ENCODE results near the gene DOCK4.
"Not testable (repeated sequence)": the region's sequence is repeated elsewhere in the genome, so short reads cannot be mapped to it uniquely, and the experiment has no call there.

DOCK4 gene

DNA sequence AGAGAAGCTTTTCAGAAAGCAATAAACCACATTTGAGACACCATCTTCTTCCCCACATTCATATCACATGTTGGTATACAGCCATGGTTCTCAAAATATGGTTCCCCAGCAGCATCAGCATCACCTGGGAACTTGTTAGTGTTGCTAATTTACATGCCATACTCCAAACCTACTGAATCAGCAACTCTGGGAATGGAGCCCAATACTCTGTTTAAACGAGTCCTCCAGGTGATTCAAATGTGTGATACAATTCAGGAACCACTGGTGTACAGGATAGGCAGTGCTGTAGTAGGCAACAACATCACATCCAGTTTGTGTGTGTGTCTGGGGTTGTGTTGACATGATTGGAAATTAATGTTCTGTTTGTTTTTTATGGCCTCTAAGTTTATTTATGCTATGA, 48.0 kb upstream of the DOCK4 start:
- Histone ChIP-seq H2AFZ (ENCODE audit: low read length) (no peak overlapping the region), H3K9me3 (ENCODE audit: insufficient read depth, low read depth, low read length) (no peaks in the 10 kb centered on the region), H3K9me2 (replicated peaks; ENCODE audit: low read depth, low read length) (no peaks in the 10 kb centered on the region), H4K20me1 (ENCODE audit: insufficient read depth, low read length, poor library complexity, severe bottlenecking) (peaks cover 8% of the 10 kb centered on the region), H3K9ac (ENCODE audit: low read depth, low read length, poor library complexity, severe bottlenecking) (no peak overlapping the region), H3K27me3 (ENCODE audit: insufficient read depth, low read length, poor library complexity, severe bottlenecking) (no peaks in the 10 kb centered on the region), H3K36me3 (ENCODE audit: insufficient read depth, low read length) (no peaks in the 10 kb centered on the region), H3F3A (ENCODE audit: low read depth) (no peaks in the 10 kb centered on the region), H3K4me3 (ENCODE audit: low read length, poor library complexity, severe bottlenecking) (no peak overlapping the region), H3K4me1 (ENCODE audit: insufficient read depth, low read length, poor library complexity, severe bottlenecking) (peaks cover 26% of the 10 kb centered on the region), H3K4me2 (ENCODE audit: low read depth, low read length, poor library complexity, severe bottlenecking) (no peak overlapping the region), H3K79me2 (ENCODE audit: insufficient read depth, low read length) (peaks cover 53% of the 10 kb centered on the region)
- TF ChIP-seq EZH2phosphoT487 (IDR thresholded peaks at IDR 0.05; ENCODE audit: borderline replicate concordance) = no peak
- TF ChIP-seq, protein P1, sequence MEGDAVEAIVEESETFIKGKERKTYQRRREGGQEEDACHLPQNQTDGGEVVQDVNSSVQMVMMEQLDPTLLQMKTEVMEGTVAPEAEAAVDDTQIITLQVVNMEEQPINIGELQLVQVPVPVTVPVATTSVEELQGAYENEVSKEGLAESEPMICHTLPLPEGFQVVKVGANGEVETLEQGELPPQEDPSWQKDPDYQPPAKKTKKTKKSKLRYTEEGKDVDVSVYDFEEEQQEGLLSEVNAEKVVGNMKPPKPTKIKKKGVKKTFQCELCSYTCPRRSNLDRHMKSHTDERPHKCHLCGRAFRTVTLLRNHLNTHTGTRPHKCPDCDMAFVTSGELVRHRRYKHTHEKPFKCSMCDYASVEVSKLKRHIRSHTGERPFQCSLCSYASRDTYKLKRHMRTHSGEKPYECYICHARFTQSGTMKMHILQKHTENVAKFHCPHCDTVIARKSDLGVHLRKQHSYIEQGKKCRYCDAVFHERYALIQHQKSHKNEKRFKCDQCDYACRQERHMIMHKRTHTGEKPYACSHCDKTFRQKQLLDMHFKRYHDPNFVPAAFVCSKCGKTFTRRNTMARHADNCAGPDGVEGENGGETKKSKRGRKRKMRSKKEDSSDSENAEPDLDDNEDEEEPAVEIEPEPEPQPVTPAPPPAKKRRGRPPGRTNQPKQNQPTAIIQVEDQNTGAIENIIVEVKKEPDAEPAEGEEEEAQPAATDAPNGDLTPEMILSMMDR (conservative IDR thresholded peaks at IDR 0.05; ENCODE audit: low read length) = no peak

- no peak for TF ChIP-seq EZH2phosphoT487 (IDR thresholded peaks at IDR 0.05; ENCODE audit: borderline replicate concordance)
- TF ChIP-seq, protein P1 (conservative IDR thresholded peaks at IDR 0.05; ENCODE audit: low read length) = no peak
- no peaks in the 10 kb centered on the region for H3K36me3 ChIP-seq (ENCODE audit: insufficient read depth, low read length)
- no peak overlapping the region for H3K9ac ChIP-seq (ENCODE audit: low read depth, low read length, poor library complexity, severe bottlenecking)
- H3K9me2 ChIP-seq (replicated peaks; ENCODE audit: low read depth, low read length) = no peaks in the 10 kb centered on the region
- H4K20me1 ChIP-seq (ENCODE audit: insufficient read depth, low read length, poor library complexity, severe bottlenecking) = peaks cover 8% of the 10 kb centered on the region
- H3K4me2 ChIP-seq (ENCODE audit: low read depth, low read length, poor library complexity, severe bottlenecking) = no peak overlapping the region
- no peaks in the 10 kb centered on the region for H3K27me3 ChIP-seq (ENCODE audit: insufficient read depth, low read length, poor library complexity, severe bottlenecking)
- no peak overlapping the region for H2AFZ ChIP-seq (ENCODE audit: low read length)
- no peak overlapping the region for H3K4me3 ChIP-seq (ENCODE audit: low read length, poor library complexity, severe bottlenecking)
- H3K79me2 ChIP-seq (ENCODE audit: insufficient read depth, low read length) = peaks cover 45% of the 10 kb centered on the region
- peaks cover 26% of the 10 kb centered on the region for H3K4me1 ChIP-seq (ENCODE audit: insufficient read depth, low read length, poor library complexity, severe bottlenecking)
- no peaks in the 10 kb centered on the region for H3F3A ChIP-seq (ENCODE audit: low read depth)
- H3K9me3 ChIP-seq (ENCODE audit: insufficient read depth, low read depth, low read length) = no peaks in the 10 kb centered on the region
Measured at GRCh38 chr7:112252691-112253090, 46.5 kb upstream of the DOCK4 start.

- TF ChIP-seq, protein P1 (conservative IDR thresholded peaks at IDR 0.05; ENCODE audit: low read length) = no peak
- TF ChIP-seq EZH2phosphoT487 (IDR thresholded peaks at IDR 0.05; ENCODE audit: borderline replicate concordance) = no peak
- H3K4me2 ChIP-seq (ENCODE audit: low read depth, low read length, poor library complexity, severe bottlenecking) = no peak overlapping the region
- peaks cover 8% of the 10 kb centered on the region for H4K20me1 ChIP-seq (ENCODE audit: insufficient read depth, low read length, poor library complexity, severe bottlenecking)
- peaks cover 26% of the 10 kb centered on the region for H3K4me1 ChIP-seq (ENCODE audit: insufficient read depth, low read length, poor library complexity, severe bottlenecking)
- no peaks in the 10 kb centered on the region for H3K9me3 ChIP-seq (ENCODE audit: insufficient read depth, low read depth, low read length)
- peaks cover 41% of the 10 kb centered on the region for H3K79me2 ChIP-seq (ENCODE audit: insufficient read depth, low read length)
- H3K9ac ChIP-seq (ENCODE audit: low read depth, low read length, poor library complexity, severe bottlenecking) = no peak overlapping the region
- H2AFZ ChIP-seq (ENCODE audit: low read length) = no peak overlapping the region
- H3F3A ChIP-seq (ENCODE audit: low read depth) = no peaks in the 10 kb centered on the region
- H3K36me3 ChIP-seq (ENCODE audit: insufficient read depth, low read length) = no peaks in the 10 kb centered on the region
- H3K4me3 ChIP-seq (ENCODE audit: low read length, poor library complexity, severe bottlenecking) = no peak overlapping the region
- H3K9me2 ChIP-seq (replicated peaks; ENCODE audit: low read depth, low read length) = no peaks in the 10 kb centered on the region
- H3K27me3 ChIP-seq (ENCODE audit: insufficient read depth, low read length, poor library complexity, severe bottlenecking) = no peaks in the 10 kb centered on the region
Measured at GRCh38 chr7:112252141-112252540, 45.9 kb upstream of the DOCK4 start.

DNA sequence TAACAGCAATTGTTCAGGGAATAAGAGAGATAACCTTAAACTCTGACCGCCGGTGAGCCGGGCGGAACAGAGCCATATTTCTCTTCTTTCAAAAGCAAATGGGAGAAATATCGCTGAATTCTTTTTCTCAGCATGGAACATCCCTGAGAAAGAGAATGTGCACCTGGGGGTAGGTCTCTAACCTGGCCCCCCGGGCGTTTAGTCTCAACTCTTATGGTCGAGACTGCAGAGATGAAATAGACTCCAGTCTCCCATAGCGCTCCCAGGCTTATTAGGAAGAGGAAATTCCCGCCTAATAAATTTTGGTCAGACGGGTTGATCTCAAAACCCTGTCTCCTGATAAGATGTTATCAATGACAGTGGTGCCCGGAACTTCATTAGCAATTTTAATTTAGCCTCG, 43.8 kb upstream of the DOCK4 start:
- Histone ChIP-seq H3K79me2 (ENCODE audit: insufficient read depth, low read length) (peaks cover 25% of the 10 kb centered on the region; the same call in 1 of the 2 replicates), H3K4me1 (ENCODE audit: insufficient read depth, low read length, poor library complexity, severe bottlenecking) (peaks cover 17% of the 10 kb centered on the region)
- H3K4me3 ChIP-seq (ENCODE audit: low read length, poor library complexity, severe bottlenecking); H3F3A ChIP-seq (ENCODE audit: low read depth); H2AFZ ChIP-seq (ENCODE audit: low read length); H3K27me3 ChIP-seq (ENCODE audit: insufficient read depth, low read length, poor library complexity, severe bottlenecking); H3K9me3 ChIP-seq (ENCODE audit: insufficient read depth, low read depth, low read length); H4K20me1 ChIP-seq (ENCODE audit: insufficient read depth, low read length, poor library complexity, severe bottlenecking); H3K36me3 ChIP-seq (ENCODE audit: insufficient read depth, low read length); H3K9ac ChIP-seq (ENCODE audit: low read depth, low read length, poor library complexity, severe bottlenecking); H3K9me2 ChIP-seq (replicated peaks; ENCODE audit: low read depth, low read length); H3K4me2 ChIP-seq (ENCODE audit: low read depth, low read length, poor library complexity, severe bottlenecking): not testable (repeated sequence)
